ENCODE results near the gene C10orf90.
"Not testable (repeated sequence)": the region's sequence is repeated elsewhere in the genome, so short reads cannot be mapped to it uniquely, and the experiment has no call there.

C10orf90 gene

DNA sequence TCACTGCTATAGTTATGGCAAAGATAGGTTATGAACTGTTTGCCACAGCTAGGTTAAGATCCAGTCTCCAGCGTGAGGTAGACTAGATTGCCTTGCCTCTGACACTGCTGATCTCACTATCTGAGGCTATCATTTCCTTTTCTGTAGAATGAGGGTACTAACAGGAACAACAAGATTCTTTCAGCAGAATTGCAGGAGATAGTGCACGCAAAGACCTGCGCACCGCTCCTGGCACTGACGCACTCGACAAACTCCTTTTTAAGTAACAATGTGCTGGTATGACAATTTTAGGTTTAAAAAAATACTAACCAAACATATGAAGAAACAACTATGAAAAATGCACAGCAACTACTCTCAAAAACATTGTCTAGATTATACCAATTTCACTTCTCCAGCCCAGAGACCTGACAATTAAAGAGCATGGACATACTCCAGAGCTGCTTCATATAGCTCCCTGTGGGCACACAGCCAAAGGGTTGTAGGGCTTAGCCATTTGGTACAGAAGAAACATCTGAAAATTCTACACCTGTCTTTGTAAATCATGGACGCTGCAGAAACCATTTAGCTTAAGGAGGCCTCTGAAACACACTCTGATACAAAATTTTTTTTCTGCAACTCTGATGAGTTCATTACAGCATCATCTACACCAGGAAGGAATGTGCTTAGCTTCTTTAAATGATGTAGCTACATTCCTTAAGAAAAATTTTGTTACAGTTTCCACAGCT lies 290.0 kb downstream of the C10orf90 start:
- DNase-seq: no peak

DNA sequence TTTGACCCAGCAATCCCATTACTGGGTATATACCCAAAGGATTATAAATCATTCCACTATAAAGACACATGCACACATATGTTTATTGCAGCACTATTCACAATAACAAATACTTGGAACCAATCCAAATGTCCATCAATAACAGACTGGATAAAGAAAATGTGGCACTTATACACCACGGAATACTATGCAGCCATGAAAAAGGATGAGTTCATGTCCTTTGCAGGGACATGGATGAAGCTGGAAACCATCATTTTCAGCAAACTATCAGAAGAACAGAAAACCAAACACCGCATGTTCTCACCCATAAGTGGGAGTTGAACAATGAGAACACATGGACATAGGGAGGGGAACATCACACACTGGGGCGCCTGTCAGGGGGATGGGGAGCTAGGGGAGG lies 291.3 kb downstream of the C10orf90 start:
- not testable (repeated sequence) for DNase-seq

DNA sequence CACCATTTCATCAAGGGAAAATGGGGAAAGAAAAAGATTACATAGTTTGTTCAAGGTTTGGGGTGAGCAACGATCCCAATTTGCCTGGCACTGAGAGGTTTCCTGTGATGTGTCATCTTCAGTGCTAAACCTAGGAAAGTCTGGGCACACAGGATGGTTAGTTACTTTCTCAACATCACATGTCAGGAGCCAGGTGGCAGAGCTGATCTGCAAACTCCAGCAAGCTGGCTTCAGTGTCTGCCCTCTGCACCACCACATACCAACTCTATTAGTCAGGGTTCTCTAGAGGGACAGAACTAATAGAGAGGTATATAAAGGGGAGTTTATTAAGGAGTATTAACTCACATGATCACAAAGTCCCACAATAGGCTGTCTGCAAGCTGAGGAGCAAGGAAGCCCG lies 293.5 kb downstream of the C10orf90 start:
- DNase-seq: no peak

DNA sequence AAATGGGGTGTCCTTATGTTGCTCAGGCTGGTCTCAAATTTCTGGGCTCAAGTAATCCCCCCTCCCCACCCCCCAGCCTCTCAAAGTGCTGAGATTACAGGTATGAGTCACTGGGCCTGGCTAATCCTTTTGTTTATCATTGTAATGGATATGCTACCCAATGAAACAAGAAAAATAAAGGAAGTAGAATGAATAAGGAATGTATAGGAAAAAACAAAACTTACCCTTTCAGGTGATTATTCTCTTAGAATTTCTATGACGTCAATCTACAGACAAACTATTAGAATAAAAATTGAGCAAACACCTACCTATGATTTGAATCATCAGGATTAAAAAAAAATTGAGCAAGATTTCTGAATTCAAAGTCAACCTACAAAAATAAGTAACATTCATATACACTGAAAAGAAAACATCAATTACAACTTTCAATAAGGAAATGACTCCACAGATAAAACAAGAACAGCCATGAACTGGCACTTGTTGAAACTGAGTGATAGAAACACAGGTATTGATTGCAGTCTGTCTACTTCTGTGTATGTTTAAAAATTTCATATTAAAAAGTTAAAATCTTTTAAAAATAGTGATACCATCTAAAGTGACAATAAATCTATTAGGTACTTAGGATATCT lies 294.5 kb downstream of the C10orf90 start:
- DNase-seq: no peak

DNA sequence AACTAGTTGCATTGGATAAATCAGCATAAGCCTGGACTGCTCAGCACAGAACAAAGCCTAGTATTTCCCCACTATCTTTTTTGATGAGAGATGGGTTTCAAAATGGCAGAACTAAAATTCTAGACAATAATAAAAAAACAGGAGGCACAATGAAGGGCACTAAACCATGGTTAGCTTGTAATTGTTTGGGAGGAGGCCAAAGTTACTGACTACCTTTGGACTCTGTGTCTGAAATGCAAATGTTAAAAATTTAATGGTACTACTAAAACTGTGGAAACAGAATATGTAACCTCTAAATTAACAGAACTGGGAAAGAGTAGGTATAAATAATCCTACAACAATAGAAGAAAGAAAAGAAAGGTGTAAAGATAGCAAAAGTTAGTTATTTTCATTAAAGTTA lies 295.2 kb downstream of the C10orf90 start:
- no peak for DNase-seq
